Vagina (tissue), 2 donors: ENCODE data around the gene CFAP45.

Experiments
- CTCF ChIP-seq, 3 experiments: fragments of 450-650 bp in 2 of 3; fragments of 200-600 bp in 1 of 3; sonication (generic) in 1 of 3; IDR thresholded peaks; one replicate each; pipeline ENCODE4 v1.5.1; 2017 to 2019; ENCODE audit warnings: antibody characterized with exemption in 3 of 3, mild to moderate bottlenecking in 2 of 3, moderate library complexity in 2 of 3
- POLR2A ChIP-seq, 2 donors: fragments of 450-650 bp; IDR thresholded peaks; one replicate each; pipeline ENCODE4 v1.6.1; 2017; ENCODE audit warnings: antibody characterized with exemption in 2 of 2, mild to moderate bottlenecking in 2 of 2, moderate library complexity in 2 of 2

- TF ChIP-seq POLR2A (IDR thresholded peaks at IDR 0.05), result no peak
- TF ChIP-seq CTCF (IDR thresholded peaks at IDR 0.05), result peak in 1 of 3 experiments; percentile 6
Observed at GRCh38 chr1:159889202-159889601, 10.8 kb downstream of the CFAP45 start.
